ENCODE measurements around the gene PLCL1.

The PLCL1 gene

DNA sequence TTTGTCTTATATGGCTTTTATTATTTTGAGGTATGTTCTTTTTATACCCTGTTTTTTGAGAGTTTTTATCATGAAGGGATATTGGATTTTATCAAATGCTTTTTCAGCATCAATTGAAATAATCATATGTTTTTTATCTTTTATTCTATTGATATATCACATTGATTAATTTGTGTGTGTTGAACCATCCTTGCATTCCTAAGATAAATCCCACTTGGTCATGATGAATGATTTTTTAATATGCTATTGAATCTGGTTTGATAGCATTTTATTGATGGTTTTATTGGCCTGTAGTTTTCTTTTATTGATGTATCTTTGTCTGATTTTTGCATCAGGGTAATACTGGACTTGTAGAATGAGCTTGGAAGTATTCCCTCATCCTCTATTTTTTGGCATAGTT lies 160.3 kb downstream of the PLCL1 start:
- no peak for DNase-seq

DNA sequence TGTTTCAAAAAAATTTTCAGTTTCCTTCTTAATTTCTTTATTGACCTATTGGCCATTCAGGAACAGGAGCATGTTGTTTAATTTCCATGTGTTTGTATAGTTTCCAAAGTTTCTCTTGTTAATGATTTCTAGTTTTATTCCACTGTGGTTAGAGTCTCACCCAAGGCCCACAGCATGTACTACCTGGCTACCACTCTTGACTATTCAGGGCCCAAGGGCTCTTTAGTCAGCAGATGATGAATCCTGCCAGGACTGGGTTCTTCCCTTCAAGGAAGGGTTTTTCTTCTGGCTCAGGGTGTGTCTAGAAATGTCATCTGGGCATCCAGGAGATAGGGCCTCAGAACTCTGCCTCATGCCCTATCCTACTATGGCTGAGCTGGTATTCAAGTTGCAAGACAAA lies 161.4 kb downstream of the PLCL1 start:
- DNase-seq: no peak

DNA sequence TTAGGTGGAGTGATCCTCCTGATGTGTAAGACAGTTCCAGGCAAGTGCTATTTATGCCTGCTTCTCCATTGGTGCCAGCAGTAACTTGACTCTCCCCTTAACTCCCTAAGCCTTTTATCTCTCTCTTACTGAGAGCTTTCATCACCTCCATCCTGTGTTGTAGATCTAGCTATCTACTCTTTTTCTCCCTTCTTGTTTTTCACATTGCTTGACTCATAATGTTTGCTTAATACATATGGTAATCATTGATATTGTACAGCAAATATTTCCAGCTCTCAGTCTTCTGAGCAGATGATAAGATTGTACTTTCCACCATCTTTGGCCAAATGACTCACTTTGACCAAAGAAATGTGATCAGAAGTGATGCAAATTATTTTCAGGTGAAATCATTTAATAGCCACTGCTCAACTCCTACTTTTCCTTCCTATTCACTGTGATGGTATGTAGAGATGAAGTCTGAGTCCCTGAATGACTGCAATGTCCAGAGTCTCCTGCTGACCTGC lies 165.0 kb downstream of the PLCL1 start:
- DNase-seq: no peak

DNA sequence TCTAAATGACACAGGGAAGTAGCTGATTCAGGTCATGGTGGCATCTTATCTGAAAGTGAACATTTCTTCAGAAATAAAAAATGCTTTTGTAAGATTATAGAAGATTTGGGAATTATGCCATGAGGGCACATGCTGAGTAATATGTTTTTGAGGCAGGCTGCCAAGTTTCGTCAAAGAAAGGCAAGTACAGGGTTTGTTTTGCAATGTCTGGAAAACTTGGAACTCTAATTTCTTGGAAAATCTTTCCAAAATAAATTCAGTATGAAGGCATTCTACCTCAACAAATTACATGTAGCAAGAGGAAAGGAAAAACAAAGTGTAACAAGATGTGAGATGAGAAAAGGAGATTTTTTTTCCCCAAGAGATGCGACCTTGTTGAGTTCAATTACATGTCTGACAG lies 167.7 kb downstream of the PLCL1 start:
- no peak for DNase-seq

DNA sequence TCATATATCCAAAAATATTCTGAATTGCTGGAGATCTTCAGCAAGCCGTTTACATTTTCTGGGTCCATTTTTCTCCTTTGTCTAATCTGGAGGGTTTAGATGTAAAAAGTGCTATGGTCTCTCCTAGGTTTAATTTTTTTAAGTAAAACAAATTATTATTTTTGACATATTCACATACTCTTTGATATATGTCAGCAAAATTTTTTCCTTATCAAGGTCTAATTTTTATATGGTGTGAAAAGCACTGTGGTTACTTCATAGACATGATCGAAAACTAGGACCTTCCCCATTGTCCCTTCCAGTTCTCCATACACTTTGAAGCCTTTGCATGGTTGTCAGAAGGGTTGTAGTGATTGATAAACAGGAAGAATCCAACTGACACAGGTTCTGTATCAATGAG lies 168.2 kb downstream of the PLCL1 start:
- no peak for DNase-seq

DNA sequence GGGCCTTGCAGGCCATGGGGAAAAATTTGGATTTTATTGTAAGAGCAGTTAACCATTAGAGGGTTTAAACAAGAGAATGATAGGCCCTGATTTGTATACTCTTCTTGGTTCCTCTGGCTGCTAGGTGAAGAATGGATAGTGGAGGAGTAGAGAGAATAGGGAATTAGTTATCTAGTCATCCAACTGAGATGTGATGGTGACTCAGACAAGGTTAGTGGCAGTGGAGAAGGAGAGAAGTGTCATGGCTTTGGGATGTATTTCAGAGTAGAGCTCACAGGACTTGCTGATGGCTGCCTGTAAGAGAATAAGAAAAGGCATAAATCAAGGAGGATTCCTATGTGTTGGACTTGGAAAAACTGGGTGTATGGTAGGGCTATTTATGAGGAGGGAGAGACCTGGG lies 169.4 kb downstream of the PLCL1 start:
- DNase-seq: no peak

DNA sequence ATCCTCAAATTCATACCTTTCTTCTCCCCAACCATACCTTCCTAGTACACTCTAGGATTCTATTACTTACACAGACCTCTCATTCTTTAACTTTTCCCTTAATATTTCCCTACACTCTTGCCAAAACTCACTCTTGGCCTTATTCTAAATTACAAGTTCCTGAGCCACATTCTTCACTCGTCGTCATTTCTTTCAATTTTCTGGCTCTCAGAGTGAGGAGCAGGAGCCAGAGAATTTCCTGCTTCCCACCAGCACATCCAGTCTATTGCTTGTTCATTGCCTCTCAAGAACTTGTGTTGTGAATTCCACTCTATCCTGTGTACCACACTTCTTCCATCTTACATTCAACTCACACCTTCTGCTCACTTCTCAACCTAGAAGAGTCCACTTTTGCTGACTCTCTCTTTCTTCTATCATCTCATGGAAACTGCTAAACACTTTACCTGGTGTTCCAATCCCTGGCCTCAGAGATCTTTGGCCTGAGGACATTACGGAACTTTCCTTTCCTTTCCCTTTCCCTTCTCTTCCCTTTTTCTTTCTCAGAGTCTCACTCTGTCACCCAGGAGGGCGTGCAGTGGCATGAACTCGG lies 171.6 kb downstream of the PLCL1 start:
- DNase-seq: no peak

DNA sequence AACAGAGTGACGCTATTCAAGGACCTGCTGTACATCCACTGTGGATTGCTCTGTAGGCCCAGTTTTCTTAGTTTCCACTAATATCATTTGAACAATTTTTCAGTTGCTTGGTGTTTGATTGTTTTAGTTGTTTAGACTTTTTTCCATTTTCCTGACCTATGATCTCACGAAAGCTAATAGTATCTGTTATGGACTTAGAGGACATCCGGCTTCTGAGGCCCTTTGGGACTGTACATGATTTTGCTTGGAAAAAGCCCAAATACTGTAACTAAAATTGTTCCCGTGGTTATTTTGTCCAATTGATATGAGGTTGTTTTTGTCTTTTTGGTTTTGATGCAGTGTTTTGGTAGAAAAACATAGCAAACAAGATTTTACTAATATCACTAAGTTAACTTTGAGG lies 174.6 kb downstream of the PLCL1 start:
- DNase-seq: no peak

DNA sequence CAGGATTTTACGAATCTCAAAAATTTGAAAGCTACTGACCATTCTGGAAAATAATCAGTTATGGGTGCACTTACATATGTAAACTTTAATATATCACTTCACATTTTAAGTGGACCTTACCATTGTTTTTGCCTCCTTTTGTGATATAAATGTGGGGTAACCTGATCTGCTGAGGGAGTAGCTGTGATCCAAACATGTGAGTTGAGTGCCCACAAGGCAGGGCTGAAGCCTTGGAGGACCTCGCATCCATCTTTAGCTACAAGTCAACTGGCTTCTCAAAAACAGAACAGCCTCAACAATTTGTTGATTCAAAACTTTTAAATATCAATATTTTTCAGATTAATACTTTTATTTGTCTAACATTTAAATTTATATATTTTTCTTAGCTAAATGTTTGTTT lies 178.2 kb downstream of the PLCL1 start:
- DNase-seq: no peak

DNA sequence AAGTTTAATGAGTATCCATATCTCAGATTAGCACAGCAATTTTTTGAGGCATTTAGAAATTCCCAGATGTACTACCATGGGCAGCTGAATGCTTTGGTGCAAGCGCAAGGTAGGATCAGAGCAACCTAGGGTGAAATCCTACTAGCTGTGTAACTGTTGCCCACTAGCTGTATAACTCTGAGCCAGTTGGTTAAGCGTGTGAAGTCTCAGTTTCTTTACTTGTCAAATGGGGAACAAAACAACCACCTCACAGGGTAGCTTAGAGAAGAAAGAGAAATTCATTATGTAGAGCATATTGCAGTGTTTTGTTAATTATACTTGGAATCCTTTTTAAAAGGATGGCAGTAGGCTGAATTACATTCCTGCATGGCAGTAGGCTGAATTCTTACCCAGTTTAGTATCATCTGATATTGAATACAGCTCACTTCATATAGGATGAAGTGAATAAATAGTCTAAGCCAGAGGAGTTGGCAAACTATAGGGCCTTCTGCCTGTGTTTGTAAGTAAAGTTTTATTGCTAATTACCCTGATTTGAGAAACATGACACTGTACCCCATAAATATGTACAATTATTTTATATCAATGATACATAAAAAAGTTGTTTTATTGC lies 180.7 kb downstream of the PLCL1 start:
- no peak for DNase-seq

DNA sequence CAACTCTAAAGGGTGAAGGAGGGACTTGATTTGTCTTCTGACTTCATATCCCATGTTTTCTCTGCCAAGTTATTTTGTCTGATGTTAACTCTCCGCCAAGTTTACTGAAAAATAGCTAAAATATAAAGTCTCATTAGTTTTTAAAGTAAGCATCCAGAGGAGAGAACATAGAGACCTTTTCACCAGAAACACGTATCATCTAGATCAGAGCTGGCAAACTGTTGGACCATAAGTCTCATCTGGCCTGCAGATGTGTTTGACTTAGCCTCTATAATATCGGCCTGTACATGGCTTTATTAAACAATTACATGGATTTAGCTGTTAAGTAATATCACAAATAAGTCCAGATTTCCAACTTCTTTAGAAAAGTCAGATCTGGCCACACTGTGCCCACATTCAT lies 182.6 kb downstream of the PLCL1 start:
- no peak for DNase-seq

DNA sequence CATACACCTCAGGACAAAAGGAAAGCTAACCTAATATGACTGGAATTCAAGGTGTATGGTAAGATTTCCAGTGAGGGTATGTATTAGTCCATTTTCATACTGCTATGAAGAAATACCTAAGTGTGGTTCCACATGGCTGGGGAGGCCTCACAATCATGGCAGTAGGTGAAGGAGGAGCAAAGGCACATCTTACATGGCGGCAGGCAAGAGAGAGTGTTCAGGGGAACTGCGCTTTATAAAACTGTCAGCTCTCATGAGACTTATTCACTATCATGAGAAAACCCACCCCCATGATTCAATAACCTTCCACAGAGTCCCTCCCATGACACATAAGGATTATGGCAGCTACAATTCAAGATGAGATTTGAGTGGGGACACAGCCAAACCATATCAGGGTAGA lies 186.0 kb downstream of the PLCL1 start:
- no peak for DNase-seq

DNA sequence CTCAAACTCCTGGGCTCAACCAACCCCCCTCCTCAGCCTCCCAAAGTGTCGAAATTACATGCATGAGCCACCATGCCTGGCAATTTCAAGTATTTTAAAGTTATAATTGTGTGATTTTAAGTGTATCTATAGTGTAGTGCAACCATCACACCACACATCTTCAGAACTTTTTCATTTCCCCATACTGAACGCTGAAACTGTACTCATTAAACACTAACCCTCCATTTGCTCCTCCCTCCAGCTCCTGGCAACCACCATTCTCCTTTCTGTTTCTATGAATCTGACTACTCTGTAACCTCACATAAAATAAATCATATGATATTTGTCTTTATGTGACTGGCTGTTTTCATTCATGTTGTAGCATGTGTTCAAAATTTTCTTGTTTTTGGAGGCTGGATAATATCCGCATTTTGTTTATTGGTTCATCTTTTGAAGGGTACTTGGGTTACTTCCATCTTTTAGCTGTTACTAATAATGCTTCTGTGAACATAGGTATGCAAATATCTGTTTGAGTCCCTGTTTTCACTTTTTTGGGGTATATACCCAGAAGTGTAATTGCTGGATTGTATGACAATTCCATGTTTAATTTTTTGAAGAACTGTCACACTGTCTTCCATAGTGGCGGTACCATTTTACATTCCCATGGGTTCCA lies 188.2 kb downstream of the PLCL1 start:
- no peak for DNase-seq

DNA sequence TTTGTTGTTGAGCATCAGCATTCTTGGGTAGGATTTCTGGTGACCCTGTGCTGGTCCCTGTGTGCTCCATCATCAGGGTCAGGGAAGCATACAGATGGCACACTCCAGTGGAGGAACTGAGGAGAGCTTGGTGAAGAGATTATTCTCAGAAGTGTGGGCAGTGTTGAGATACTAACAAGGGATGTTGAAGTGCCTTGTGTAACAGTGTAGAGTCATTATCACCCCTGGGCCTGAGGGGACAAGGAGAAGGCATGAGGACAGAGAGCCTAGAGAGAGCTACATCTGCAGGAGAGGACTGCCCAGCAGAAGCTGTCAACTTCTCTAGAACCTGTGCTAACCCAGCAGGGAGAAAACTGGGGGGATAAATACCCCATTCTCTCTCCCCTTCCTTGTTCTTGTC lies 189.0 kb downstream of the PLCL1 start:
- DNase-seq: no peak

DNA sequence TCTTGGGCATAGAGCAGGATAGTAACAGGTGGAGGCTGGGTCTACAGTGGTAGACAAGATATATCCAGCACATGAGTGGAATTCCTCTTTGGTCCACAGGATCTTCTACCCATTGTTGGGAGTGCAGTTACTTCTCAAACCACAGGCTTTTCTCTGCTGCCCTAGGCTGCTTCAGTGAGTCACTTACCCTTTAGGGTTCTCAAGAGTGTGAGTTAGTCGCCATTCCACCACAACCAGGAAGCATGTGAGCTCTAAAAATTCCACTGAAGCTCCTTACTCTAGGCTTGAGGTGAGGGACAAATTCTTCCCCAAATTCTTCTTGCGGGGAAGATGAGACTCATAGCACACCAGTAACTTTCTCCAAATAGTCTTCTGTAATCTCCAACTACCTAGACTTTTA lies 189.4 kb downstream of the PLCL1 start:
- DNase-seq: no peak

DNA sequence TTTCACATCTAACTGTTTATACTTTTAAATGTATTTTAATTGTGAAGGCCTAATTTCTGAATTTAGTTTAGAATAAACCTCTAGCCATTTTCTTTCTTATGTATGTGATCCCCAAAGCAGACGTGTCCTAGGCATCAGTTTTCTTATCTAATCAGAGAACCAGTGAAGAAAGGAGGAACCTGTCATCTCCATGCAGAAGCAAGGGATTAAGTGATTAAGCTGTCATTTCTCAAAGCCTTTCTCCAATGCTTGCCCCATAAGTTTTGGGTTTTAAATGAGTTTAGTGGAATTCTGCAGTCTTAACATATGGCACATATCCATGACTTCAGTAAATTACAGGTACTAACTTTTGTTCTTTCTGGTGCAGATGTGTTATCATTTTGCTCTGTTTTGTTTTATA lies 190.4 kb downstream of the PLCL1 start:
- no peak for DNase-seq

DNA sequence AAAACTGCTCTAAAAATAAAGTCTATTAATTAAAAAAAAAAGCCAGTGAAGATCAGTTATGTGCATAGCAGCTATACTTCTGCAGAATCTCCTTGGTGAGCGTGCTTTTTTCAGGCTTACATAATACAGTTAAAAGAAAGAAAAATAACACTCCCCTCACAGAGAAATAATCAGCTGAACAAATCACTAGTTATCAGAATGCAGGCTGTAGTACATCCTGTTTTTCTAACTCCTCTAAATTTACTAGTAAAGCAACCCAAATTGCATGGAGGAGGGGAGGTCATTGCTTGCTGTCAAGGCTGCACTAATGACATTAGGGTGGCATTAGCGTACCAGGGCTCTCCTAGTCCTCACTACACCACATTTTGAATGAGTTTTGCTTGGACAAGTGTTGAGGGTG lies 192.2 kb downstream of the PLCL1 start:
- DNase-seq: no peak

DNA sequence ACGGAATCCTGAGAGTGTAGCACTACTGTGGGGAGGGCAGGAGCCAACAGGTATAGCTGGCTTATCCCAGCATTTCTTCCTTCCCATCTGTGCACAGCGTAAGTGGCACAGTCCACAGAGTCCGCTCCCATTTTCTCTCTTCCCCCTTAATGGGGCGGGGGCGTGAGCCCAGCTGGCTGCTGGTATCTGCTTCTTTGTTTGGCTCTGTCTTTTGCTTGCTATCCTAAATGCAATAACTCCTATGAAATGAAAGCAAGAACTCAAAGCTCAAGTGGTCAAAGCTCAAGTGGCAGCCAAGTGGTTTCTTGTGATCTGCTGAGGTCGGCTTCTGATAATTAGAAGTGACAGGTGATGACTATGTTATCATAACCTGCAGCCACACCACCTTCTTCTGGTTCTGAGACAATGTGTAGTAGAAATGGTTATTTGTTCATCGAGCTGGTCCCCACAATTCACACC lies 192.7 kb downstream of the PLCL1 start:
- DNase-seq: no peak

DNA sequence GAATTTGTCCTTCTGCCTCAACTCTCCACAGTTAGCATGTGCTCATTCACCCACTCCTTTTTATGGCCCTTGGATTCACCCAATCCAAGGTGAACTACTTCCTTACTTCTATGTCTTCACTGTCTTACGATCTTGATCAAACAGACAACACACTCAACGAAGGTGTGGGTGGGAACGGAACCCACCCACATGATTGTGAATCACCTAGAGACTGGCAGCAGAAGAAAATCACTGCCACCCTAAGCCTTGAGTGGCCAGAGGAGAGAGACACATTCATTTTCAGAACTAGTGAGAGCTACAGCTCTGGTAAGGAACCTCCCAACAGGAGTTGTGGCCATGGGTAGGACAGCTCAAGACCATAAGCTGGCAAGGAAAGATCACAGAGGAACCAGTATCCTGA lies 194.3 kb downstream of the PLCL1 start:
- no peak for DNase-seq

DNA sequence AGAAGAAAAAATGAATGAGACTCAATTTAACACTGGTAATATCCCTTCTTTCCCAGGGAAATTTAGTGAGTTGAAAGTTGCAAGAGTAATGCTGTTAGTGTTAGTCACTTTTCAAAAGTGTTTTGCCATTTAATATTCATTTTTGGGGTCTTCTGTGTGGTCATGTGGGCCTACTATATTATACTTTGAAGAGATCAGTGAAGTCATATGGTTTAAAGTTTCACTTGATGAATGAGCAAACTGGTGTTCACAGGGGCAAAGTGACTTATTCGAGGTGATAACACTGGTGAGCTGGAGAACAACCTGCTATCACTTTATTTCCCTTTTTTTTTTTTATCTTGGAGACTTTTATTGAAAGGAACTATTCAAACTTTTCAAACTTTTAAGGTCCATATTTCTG lies 196.0 kb downstream of the PLCL1 start:
- DNase-seq: no peak

DNA sequence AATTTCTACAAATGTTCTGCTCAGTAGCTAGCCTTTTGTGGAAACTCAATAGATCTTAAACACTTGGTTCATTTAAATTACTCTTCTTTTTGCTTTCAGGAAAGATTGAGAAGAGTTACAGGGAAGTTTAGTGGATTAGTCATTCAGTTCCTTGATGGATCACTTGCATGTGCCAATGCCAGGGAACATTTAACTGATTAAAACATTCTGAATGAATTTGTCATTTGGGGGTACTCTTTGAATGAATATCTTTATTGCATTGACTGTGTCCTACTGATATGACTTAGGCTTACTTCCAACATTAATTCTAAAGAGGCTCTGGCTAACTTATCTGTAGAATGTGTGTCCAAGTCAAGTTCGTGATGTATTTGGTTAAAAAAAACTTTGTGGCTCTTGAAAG lies 199.8 kb downstream of the PLCL1 start:
- DNase-seq: no peak

DNA sequence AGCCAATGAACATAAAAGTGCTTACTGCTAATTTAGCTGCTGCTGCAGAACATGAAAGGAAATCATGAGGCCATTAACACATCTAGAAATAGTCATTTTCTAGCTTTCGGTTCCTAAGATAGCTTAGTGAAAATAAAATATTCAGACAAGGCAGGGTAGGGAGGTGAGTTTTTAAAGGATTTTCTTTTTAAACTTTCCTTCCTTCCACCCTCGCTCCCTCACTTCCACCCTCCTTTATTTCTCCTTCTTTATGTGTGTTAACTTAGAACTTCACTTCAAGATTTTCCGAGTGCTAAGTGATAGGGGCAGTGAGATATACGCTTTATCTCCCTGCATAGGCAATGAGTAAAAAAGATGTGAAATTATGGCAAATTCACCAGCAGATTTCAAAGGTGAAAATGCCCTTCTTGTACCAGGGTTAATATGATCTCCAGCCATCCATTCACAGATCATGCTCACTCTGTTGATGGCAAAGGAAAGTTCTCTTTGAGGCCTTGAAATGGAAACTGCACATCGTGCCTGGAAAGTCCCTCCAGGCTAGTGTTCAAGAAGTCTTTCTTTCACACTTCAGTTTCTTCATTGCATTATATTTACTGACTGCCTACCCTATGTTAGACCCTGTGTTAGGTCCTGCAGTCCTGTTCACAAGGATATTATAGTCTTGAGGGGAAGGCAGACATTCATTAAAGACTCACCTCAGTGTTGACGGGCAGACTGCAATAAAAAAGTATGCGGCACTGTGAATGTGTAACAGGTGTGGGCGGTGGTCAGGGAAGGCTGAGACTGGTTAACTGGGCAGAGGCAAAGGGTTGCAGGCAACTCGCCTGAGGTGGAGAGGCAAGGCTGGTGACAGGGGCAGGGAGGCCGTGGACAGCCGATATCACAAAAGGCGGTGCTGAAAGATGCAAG lies 200.8 kb downstream of the PLCL1 start:
- DNase-seq: peak; percentile 40

DNA sequence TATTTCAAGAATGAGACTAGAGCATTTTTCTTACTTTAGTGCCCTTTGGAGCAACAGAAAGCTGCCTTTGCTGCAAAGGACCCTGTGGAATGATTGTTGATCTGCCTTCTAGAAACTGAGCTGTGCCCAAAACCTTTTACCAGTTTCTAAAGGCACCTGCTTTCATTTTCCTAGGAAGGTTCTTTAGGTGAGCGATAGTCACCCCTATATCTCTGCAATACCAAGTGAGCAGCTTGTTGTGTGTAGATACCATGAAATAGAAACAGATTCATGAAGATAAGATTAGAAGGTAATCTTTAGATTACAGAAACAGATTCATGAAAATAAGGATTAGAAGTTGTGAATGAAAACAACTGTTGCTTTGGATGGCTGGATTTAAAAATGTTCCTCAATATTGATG lies 202.3 kb downstream of the PLCL1 start:
- no peak for DNase-seq

DNA sequence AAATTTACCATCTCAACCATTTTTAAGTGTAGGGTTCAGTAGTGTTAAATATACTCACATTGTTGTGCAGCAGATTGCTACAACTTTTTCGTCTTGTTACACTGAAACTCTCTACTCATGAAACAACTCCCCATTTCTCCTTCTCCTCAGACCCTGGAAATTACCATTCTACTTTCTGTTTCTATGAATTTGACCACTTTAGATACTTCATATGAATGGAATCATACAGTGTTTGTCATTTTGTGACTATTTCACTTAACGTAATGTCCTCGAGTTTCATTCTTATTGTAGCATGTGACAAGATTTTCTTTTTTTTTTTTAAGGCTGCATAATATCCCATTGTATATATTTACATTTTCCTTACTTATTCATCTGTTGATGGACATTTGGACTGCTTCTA lies 203.8 kb downstream of the PLCL1 start:
- DNase-seq: no peak

Data from activated CD4-positive, CD25-positive, alpha-beta regulatory T cell treated with anti-CD3 and anti-CD28 coated beads, Interleukin-2, amount 50 U/mL, for 72 hours (primary cell).